ENCODE data around the gene PXDC1. TPM values are rescaled to one million over a fixed set of nuclear protein-coding genes. Genes with fewer than 3 reads are reported as not detected.

Gene PXDC1
- total and polyA plus RNA-seq, 2 donors (not counting 3 experiments of a cell fraction or from before 2014, with no cell fraction given): 60.9 to 121 TPM

- no peaks in the 10 kb centered on the region for H3K9me3 ChIP-seq (replicated peaks; ENCODE audit: control insufficient read depth, insufficient read depth, low read length)
- no peak overlapping the region for H3K9ac ChIP-seq (replicated peaks; ENCODE audit: extremely low read depth, insufficient read depth, low read length)
- H3K9me1 ChIP-seq (replicated peaks; ENCODE audit: control insufficient read depth, extremely low read depth, insufficient read depth, low read length): no peaks in the 10 kb centered on the region
- H4K20me1 ChIP-seq (replicated peaks; ENCODE audit: control insufficient read depth, extremely low read depth, insufficient read depth, low read length): peaks cover 6% of the 10 kb centered on the region
- no peak for TF ChIP-seq MYC (IDR thresholded peaks at IDR 0.05; ENCODE audit: low read depth, low read length)
- TF ChIP-seq GATA2 (IDR thresholded peaks at IDR 0.05; ENCODE audit: insufficient read depth, insufficient read length, low read depth, low read length): no peak
- no peak for TF ChIP-seq POLR2A (IDR thresholded peaks at IDR 0.05; ENCODE audit: low read depth, low read length)
- H3K79me2 ChIP-seq (ENCODE audit: control insufficient read depth, insufficient read depth, low read length): peaks cover 99% of the 10 kb centered on the region
- no peak overlapping the region for H3K4me2 ChIP-seq (ENCODE audit: insufficient read depth, low read length)
- ChIA-PET CTCF (interaction anchor here (0.8 to 7.9 kb wide), 32 partner anchors 9 to 731 kb away, joined by 3 to 133 read pairs (median 6); no protein-coding TSS in a partner anchor), POLR2A (no interaction called here)
- intact Hi-C loops (cut with micrococcal nuclease): loop anchor here (1.0 to 5.0 kb wide), 4 partner anchors 274 to 605 kb away; partner anchors contain the start of gene SLC22A23
- no peak overlapping the region for H2AFZ ChIP-seq (ENCODE audit: low read depth, low read length)
- H3K4me3 ChIP-seq (replicated peaks in 1 of 3; ENCODE audit: insufficient read depth in 1 of 3, low read depth in 1 of 3, low read length in 3 of 3): no peak overlapping the region
- peaks cover 33% of the 10 kb centered on the region for H3K4me1 ChIP-seq (ENCODE audit: control insufficient read depth, extremely low read depth, insufficient read depth, low read length)
- BruUV-seq (replicated peaks): no TSS peak
- no peaks in the 10 kb centered on the region for H3K27me3 ChIP-seq (ENCODE audit: control insufficient read depth in 2 of 2, insufficient read depth in 2 of 2, low read length in 2 of 2)
- H3K36me3 ChIP-seq (ENCODE audit: control insufficient read depth in 2 of 2, extremely low read depth in 1 of 2, insufficient read depth in 2 of 2, low read length in 2 of 2): peaks cover 42 to 59% of the 10 kb centered on the region in 2 experiments
- FAIRE-seq (peak; percentile 60), DNase-seq (ENCODE audit: low read depth, low spot score) (no peak)
- dilution Hi-C loops (cut with MboI; ENCODE audit: extremely low pct_ligation_motif_present, low sequenced_read_pairs): no loop called here
- H3K27ac ChIP-seq (ENCODE audit: insufficient read depth, low read depth, low read length): peak overlapping the region; percentile 30
These were observed 19.8 kb downstream of the PXDC1 start for GRCh38 chr6:3731700-3732099.

GRCh38 chr6:3729603-3730344 lies 21.7 kb downstream of the PXDC1 start:
- Histone ChIP-seq H3K27ac (ENCODE audit: insufficient read depth, low read depth, low read length) (no peak overlapping the region), H4K20me1 (replicated peaks; ENCODE audit: control insufficient read depth, extremely low read depth, insufficient read depth, low read length) (peaks cover 6% of the 10 kb centered on the region), H3K36me3 (ENCODE audit: control insufficient read depth in 2 of 2, extremely low read depth in 1 of 2, insufficient read depth in 2 of 2, low read length in 2 of 2) (peaks cover 33 to 63% of the 10 kb centered on the region in 2 experiments), H2AFZ (ENCODE audit: low read depth, low read length) (no peak overlapping the region), H3K9me1 (replicated peaks; ENCODE audit: control insufficient read depth, extremely low read depth, insufficient read depth, low read length) (no peaks in the 10 kb centered on the region), H3K27me3 (ENCODE audit: control insufficient read depth in 2 of 2, insufficient read depth in 2 of 2, low read length in 2 of 2) (no peaks in the 10 kb centered on the region), H3K4me3 (replicated peaks in 1 of 3; ENCODE audit: insufficient read depth in 1 of 3, low read depth in 1 of 3, low read length in 3 of 3) (no peak overlapping the region), H3K4me1 (ENCODE audit: control insufficient read depth, extremely low read depth, insufficient read depth, low read length) (peaks cover 27% of the 10 kb centered on the region), H3K9ac (replicated peaks; ENCODE audit: extremely low read depth, insufficient read depth, low read length) (no peak overlapping the region), H3K79me2 (ENCODE audit: control insufficient read depth, insufficient read depth, low read length) (peaks cover 92% of the 10 kb centered on the region), H3K9me3 (replicated peaks; ENCODE audit: control insufficient read depth, insufficient read depth, low read length) (no peaks in the 10 kb centered on the region), H3K4me2 (ENCODE audit: insufficient read depth, low read length) (no peak overlapping the region)
- no peak for TF ChIP-seq EZH2 (IDR thresholded peaks at IDR 0.05; ENCODE audit: borderline replicate concordance, low read depth, low read length, severe bottlenecking)
- TF ChIP-seq CTCF (IDR thresholded peaks at IDR 0.05; ENCODE audit: extremely low read depth in 1 of 2, insufficient read depth in 1 of 2, low read depth in 1 of 2, low read length in 2 of 2): no peak
- TF ChIP-seq MYC (IDR thresholded peaks at IDR 0.05; ENCODE audit: low read depth, low read length): no peak
- no peak for TF ChIP-seq FOS (IDR thresholded peaks at IDR 0.05; ENCODE audit: borderline replicate concordance, insufficient read depth, low read length)
- TF ChIP-seq POLR2AphosphoS5 (IDR thresholded peaks at IDR 0.05; ENCODE audit: insufficient read depth, low read depth, low read length): no peak
- TF ChIP-seq GATA2 (IDR thresholded peaks at IDR 0.05; ENCODE audit: insufficient read depth, insufficient read length, low read depth, low read length): no peak
- TF ChIP-seq POLR2A (IDR thresholded peaks at IDR 0.05; ENCODE audit: low read depth, low read length): no peak
- FAIRE-seq: no peak
- ChIA-PET CTCF (interaction anchor here (1.6 to 7.9 kb wide), 2 partner anchors 119 to 449 kb away, joined by 3 to 133 read pairs; partner anchors contain the start of gene FAM50B), POLR2A (interaction anchor here (1.0 kb wide), 1 partner anchor 261 kb away, joined by 4 read pairs; no protein-coding TSS in a partner anchor)
- no peak for DNase-seq (ENCODE audit: low read depth, low spot score)
- BruUV-seq (replicated peaks): no TSS peak
- intact Hi-C loops (cut with micrococcal nuclease) (loop anchor here (5.0 kb wide), 1 partner anchor 272 kb away; the partner anchor contains the start of gene SLC22A23), dilution Hi-C loops (cut with MboI; ENCODE audit: extremely low pct_ligation_motif_present, low sequenced_read_pairs) (no loop called here)

All from endothelial cell of umbilical vein (primary cell).